ENCODE data around the gene ADCY2.

GRCh38 chr5:7802855-7803254 lies 406.9 kb downstream of the ADCY2 start:
- TF ChIP-seq EZH2 (IDR thresholded peaks at IDR 0.05; ENCODE audit: borderline replicate concordance, low read depth, low read length) (no peak), ZBTB9 (CRISPR knock-in tag; IDR thresholded peaks at IDR 0.05) (no peak), TARDBP (IDR thresholded peaks at IDR 0.05) (no peak), YBX1 (IDR thresholded peaks at IDR 0.05) (no peak), CTCF (IDR thresholded peaks at IDR 0.05 in 2 of 3, conservative IDR thresholded peaks at IDR 0.05 in 1 of 3; ENCODE audit: insufficient read depth in 2 of 3, low read depth in 1 of 3, low read length in 3 of 3) (no peak), KDM5B (IDR thresholded peaks at IDR 0.05; ENCODE audit: insufficient replicate concordance, low read depth, low read length) (no peak)

Data from K562 (cell line).